Keratinocyte (primary cell): Measurements from ENCODE around the gene ASS1. TPM values are rescaled to one million over a fixed set of nuclear protein-coding genes. Genes with fewer than 3 reads are reported as not detected.

ENCODE experiments used
- DNase-seq: peaks from one replicate; pipeline ENCODE4 v3.0.0-alpha.2; 2011; ENCODE audit warnings: low read depth, missing footprints, low spot score
- FAIRE-seq: peaks from 2 replicates; lab custom pipeline; 2011; peaks lifted over from hg19 to GRCh38; lab: Jason Lieb, UNC
- H2AFZ ChIP-seq: 2 replicates; pipeline ENCODE4 v1.6.0; 2012; ENCODE audit warnings: low read length, control low read depth, inconsistent platforms; ENCODE audit not compliant: control insufficient read depth
- H3K27ac ChIP-seq: 2 replicates; pipeline ENCODE4 v1.5.1; 2011; ENCODE audit warnings: low read length; ENCODE audit not compliant: control insufficient read depth, insufficient read depth
- H3K27me3 ChIP-seq: 3 replicates; pipeline ENCODE4 v1.6.0; 2011; ENCODE audit warnings: low read length; ENCODE audit not compliant: control insufficient read depth, insufficient read depth; ENCODE audit errors: extremely low read depth
- H3K36me3 ChIP-seq, 2 experiments: 2 replicates in 1 of 2; 3 replicates in 1 of 2; pipeline ENCODE4 v1.5.1; 2011; ENCODE audit warnings: low read length in 2 of 2, mild to moderate bottlenecking in 1 of 2; ENCODE audit not compliant: control insufficient read depth in 2 of 2, insufficient read depth in 2 of 2; ENCODE audit errors: extremely low read depth in 1 of 2
- H3K4me1 ChIP-seq: 3 replicates; pipeline ENCODE4 v1.5.1; 2011; ENCODE audit warnings: low read length; ENCODE audit not compliant: control insufficient read depth, insufficient read depth; ENCODE audit errors: extremely low read depth
- H3K4me2 ChIP-seq: 3 replicates; pipeline ENCODE4 v1.6.0; 2011; ENCODE audit warnings: low read depth, low read length; ENCODE audit not compliant: control insufficient read depth, insufficient read depth; ENCODE audit errors: extremely low read depth
- H3K4me3 ChIP-seq, 3 experiments: fragments of 200-600 bp in 1 of 3; sonication (generic) in 1 of 3; 2 replicates in 2 of 3; 3 replicates in 1 of 3; pipeline ENCODE4 v1.5.1; 2011 to 2016; ENCODE audit warnings: low read length in 3 of 3, mild to moderate bottlenecking in 3 of 3, control low read depth in 2 of 3, inconsistent platforms in 1 of 3, low read depth in 1 of 3, mixed read lengths in 1 of 3, mixed run types in 1 of 3, moderate library complexity in 1 of 3; ENCODE audit not compliant: control insufficient read depth in 2 of 3, insufficient read depth in 2 of 3; ENCODE audit errors: extremely low read depth in 1 of 3
- H3K79me2 ChIP-seq: 2 replicates; pipeline ENCODE4 v1.6.0; 2012; ENCODE audit warnings: low read length; ENCODE audit not compliant: control insufficient read depth, insufficient read depth
- H3K9ac ChIP-seq: 3 replicates; pipeline ENCODE4 v1.6.0; 2011; ENCODE audit warnings: low read length; ENCODE audit not compliant: control insufficient read depth, insufficient read depth; ENCODE audit errors: extremely low read depth
- H3K9me1 ChIP-seq: 3 replicates; pipeline ENCODE4 v1.6.0; 2011; ENCODE audit warnings: low read length; ENCODE audit not compliant: control insufficient read depth, insufficient read depth; ENCODE audit errors: extremely low read depth
- H3K9me3 ChIP-seq: 2 replicates; pipeline ENCODE4 v1.5.1; 2012; ENCODE audit warnings: low read depth, low read length; ENCODE audit not compliant: control insufficient read depth
- H4K20me1 ChIP-seq: 3 replicates; pipeline ENCODE4 v1.6.0; 2011; ENCODE audit warnings: low read length; ENCODE audit not compliant: control insufficient read depth, insufficient read depth; ENCODE audit errors: extremely low read depth
- EZH2 ChIP-seq: IDR thresholded peaks from one replicate; pipeline ENCODE4 v1.6.1; 2012; ENCODE audit warnings: inconsistent platforms, mild to moderate bottlenecking, low read length, moderate library complexity
- dilution Hi-C: fragments of 300-500 bp; cut with MboI; formaldehyde crosslinking; loops from one replicate; pipeline ENCODE4 v1.7.0; 2020; ENCODE audit warnings: low sequenced_read_pairs; ENCODE audit not compliant: extremely low pct_ligation_motif_present
- polyA plus RNA-seq, 5 experiments: library from polyadenylated mRNA; depleted of rRNA in 3 of 5; stranded (reverse) in 3 of 5; stranded (forward) in 1 of 5; unstranded in 1 of 5; fragments of >200 nt; gene quantifications; 1 replicate in 1 of 5; 2 replicates in 3 of 5; 3 replicates in 1 of 5; pipeline versions ENCODE4 v1.2.1 to v1.2.3, GENCODE V29; 2011 to 2012; ENCODE audit warnings: missing spikeins in 2 of 5, low read depth in 1 of 5, low replicate concordance in 1 of 5
- TF ChIP-seq, protein P1 (sequence below), 3 experiments: IDR thresholded peaks in 1 of 3; conservative IDR thresholded peaks in 1 of 3; optimal IDR thresholded peaks in 1 of 3; 2 replicates in 2 of 3; 3 replicates in 1 of 3; pipeline versions ENCODE3 to v1.5.1; 2011; ENCODE audit warnings: low read length in 3 of 3, mild to moderate bottlenecking in 3 of 3, moderate library complexity in 2 of 3, control low read depth in 1 of 3, inconsistent platforms in 1 of 3; ENCODE audit not compliant: insufficient read depth in 2 of 3; ENCODE audit errors: extremely low read depth in 1 of 3

Gene ASS1
- polyA plus RNA-seq, 1 donor (not counting 4 experiments of a cell fraction or from before 2014, with no cell fraction given), result 52.4 TPM

DNA sequence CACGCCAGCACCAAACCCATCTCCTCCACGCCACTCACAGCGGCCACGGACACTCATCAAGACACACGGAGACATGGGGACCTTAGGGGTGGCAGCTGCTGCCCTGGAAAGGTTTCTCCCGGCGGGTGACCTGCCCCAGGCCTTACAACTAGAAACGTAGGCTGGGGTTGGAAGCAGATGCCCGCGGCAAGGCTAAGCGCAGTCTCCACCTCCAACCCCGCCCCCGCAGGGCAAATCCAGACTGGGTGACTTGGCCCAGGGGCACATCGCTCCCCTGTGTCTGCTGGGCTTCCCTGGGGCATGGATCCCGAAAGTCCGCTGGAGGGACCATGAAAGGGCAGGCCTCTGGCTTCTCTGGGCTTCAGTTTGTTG, 12.0 kb upstream of the ASS1 start:
- H3K9me3 ChIP-seq, result peaks cover 9% of the 10 kb centered on the region
- DNase-seq (no peak), FAIRE-seq (no peak)
- H2AFZ ChIP-seq, result peak overlapping the region; percentile 74
- TF ChIP-seq, protein P1, sequence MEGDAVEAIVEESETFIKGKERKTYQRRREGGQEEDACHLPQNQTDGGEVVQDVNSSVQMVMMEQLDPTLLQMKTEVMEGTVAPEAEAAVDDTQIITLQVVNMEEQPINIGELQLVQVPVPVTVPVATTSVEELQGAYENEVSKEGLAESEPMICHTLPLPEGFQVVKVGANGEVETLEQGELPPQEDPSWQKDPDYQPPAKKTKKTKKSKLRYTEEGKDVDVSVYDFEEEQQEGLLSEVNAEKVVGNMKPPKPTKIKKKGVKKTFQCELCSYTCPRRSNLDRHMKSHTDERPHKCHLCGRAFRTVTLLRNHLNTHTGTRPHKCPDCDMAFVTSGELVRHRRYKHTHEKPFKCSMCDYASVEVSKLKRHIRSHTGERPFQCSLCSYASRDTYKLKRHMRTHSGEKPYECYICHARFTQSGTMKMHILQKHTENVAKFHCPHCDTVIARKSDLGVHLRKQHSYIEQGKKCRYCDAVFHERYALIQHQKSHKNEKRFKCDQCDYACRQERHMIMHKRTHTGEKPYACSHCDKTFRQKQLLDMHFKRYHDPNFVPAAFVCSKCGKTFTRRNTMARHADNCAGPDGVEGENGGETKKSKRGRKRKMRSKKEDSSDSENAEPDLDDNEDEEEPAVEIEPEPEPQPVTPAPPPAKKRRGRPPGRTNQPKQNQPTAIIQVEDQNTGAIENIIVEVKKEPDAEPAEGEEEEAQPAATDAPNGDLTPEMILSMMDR (optimal IDR thresholded peaks at IDR 0.05 in 1 of 3, IDR thresholded peaks at IDR 0.05 in 1 of 3, conservative IDR thresholded peaks at IDR 0.05 in 1 of 3; ENCODE audit: extremely low read depth in 1 of 3, insufficient read depth in 2 of 3, low read length in 3 of 3), result no peak
- no peak for TF ChIP-seq EZH2
- peaks cover 26% of the 10 kb centered on the region for H3K27me3 ChIP-seq
- H3K79me2 ChIP-seq, result no peaks in the 10 kb centered on the region
- H3K36me3 ChIP-seq, result no peaks in the 10 kb centered on the region
- peaks cover 18% of the 10 kb centered on the region for H3K4me1 ChIP-seq
- H3K27ac ChIP-seq, result no peak overlapping the region
- dilution Hi-C loops, result no loop called here
- peak overlapping the region; percentile 68 for H3K4me2 ChIP-seq
- H3K4me3 ChIP-seq, result peak overlapping the region in 1 of 3 experiments; percentile 29
- H3K9me1 ChIP-seq, result no peaks in the 10 kb centered on the region
- H3K9ac ChIP-seq, result no peak overlapping the region
- no peaks in the 10 kb centered on the region for H4K20me1 ChIP-seq

DNA sequence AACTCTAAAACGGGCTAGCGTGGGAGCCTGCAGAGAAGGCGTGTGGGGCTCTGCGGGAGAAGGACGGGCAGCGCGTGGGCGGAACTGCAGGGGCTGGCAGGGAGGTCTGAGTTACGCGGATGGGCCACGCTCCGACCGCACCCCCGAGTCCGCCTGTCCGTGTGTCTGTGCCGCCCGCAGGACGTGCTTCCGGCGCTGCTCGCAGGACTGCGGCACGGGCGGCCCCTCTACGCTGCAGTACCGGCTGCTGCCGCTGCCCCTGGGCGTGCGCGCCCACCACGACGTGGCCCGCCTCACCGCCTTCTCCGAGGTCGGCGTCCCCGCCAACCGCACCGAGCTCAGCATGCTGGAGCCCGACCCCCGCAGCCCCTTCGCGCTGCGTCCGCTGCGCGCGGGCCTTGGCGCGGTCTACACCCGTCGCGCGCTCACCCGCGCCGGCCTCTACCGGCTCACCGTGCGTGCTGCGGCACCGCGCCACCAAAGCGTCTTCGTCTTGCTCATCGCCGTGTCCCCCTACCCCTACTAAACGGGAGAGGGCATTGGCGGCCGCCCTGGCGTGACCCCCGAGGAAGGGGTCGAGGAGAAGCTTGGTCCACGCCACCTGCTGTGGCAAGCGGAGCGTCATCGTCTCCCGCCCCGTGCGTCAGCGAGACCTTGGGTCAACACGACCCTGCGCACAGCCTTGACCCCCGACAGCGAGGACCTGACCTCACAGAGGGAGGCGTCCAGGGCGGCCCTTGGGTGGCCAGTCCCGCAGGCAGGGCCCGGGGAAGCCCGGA, 11.4 kb upstream of the ASS1 start:
- peaks cover 9% of the 10 kb centered on the region for H3K9me3 ChIP-seq
- no peaks in the 10 kb centered on the region for H3K79me2 ChIP-seq
- H3K27me3 ChIP-seq, result peaks cover 26% of the 10 kb centered on the region
- FAIRE-seq, result no peak
- peak overlapping the region; percentile 74 for H2AFZ ChIP-seq
- no peaks in the 10 kb centered on the region for H4K20me1 ChIP-seq
- H3K27ac ChIP-seq, result no peak overlapping the region
- no peak overlapping the region for H3K9ac ChIP-seq
- peak overlapping the region in 1 of 3 experiments; percentile 29 for H3K4me3 ChIP-seq
- no peak for DNase-seq
- peaks cover 18% of the 10 kb centered on the region for H3K4me1 ChIP-seq
- TF ChIP-seq, protein P1 (optimal IDR thresholded peaks at IDR 0.05 in 1 of 3, IDR thresholded peaks at IDR 0.05 in 1 of 3, conservative IDR thresholded peaks at IDR 0.05 in 1 of 3; ENCODE audit: extremely low read depth in 1 of 3, insufficient read depth in 2 of 3, low read length in 3 of 3), result peak in 2 of 3 experiments; percentile 33 to 62
- TF ChIP-seq EZH2, result peak; percentile 61
- no peaks in the 10 kb centered on the region for H3K36me3 ChIP-seq
- dilution Hi-C loops, result no loop called here
- peak overlapping the region; percentile 68 for H3K4me2 ChIP-seq
- H3K9me1 ChIP-seq, result no peaks in the 10 kb centered on the region
